ENCODE results near the gene NIPSNAP3A. TPM values are rescaled to one million over a fixed set of nuclear protein-coding genes. Genes with fewer than 3 reads are reported as not detected.

The NIPSNAP3A gene
- polyA plus RNA-seq, 2 of the 4 experiments (the other 2 are of a cell fraction) = 20.1 to 34.5 TPM

DNA sequence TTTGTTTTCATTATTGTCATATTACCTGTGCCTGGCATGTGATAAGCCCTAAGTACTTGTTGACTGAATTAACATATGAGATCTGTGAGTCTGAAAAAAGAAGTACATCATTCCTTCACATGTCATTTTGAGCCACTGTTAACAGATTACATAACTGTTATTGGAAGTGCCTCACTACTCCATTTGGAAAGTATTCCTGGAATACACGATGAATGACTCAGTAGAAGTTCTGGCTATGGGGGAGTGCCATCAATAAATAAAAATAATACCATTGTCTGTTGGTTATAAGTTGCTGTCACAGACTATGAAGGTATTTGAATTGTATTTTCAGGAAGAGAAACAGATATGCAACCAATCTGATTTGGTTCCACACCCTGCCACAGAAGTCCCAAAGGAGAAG, 29.3 kb downstream of the NIPSNAP3A start:
- ChIA-PET CTCF (no interaction called here), POLR2A (no interaction called here)
- FAIRE-seq (no peak), ATAC-seq (no peak), DNase-seq (ENCODE audit: low read depth in 1 of 2, low spot score in 1 of 2) (no peak)
- Histone ChIP-seq H3K4me3 (no peak overlapping the region), H3K4me2 (no peak overlapping the region), H3K27ac (no peak overlapping the region), H3K4me1 (0 out of 3 replicates have a peak, but pooled peaks cover 3% of the 10 kb centered on the region), H3K9me3 (no peaks in the 10 kb centered on the region)
- 36% methylated on average over 1 of the region's 1 CpG for WGBS (ENCODE audit: missing lambda C conversion rate)
- TF ChIP-seq CTCF (IDR thresholded peaks at IDR 0.05) (no peak), ZNF302 (CRISPR knock-in tag; IDR thresholded peaks at IDR 0.05) (no peak), BHLHE40 (IDR thresholded peaks at IDR 0.05; ENCODE audit: low read depth, low read length) (no peak), GATA3 (IDR thresholded peaks at IDR 0.05; ENCODE audit: borderline replicate concordance) (no peak), CEBPB (IDR thresholded peaks at IDR 0.05) (no peak), PHF8 (IDR thresholded peaks at IDR 0.05; ENCODE audit: borderline replicate concordance, low read depth) (no peak), ZSCAN20 (CRISPR knock-in tag; IDR thresholded peaks at IDR 0.05) (no peak), HEYL (CRISPR knock-in tag; IDR thresholded peaks at IDR 0.05) (no peak), TFCP2L1 (CRISPR knock-in tag; IDR thresholded peaks at IDR 0.05) (no peak), RNF2 (IDR thresholded peaks at IDR 0.05; ENCODE audit: borderline replicate concordance, low read depth) (no peak), FOSB (CRISPR knock-in tag; IDR thresholded peaks at IDR 0.05) (no peak), EHMT2 (IDR thresholded peaks at IDR 0.05; ENCODE audit: low read depth) (no peak), KDM1A (IDR thresholded peaks at IDR 0.05; ENCODE audit: low read depth) (no peak), JUNB (IDR thresholded peaks at IDR 0.05) (no peak)
- TF ChIP-seq, protein P1, sequence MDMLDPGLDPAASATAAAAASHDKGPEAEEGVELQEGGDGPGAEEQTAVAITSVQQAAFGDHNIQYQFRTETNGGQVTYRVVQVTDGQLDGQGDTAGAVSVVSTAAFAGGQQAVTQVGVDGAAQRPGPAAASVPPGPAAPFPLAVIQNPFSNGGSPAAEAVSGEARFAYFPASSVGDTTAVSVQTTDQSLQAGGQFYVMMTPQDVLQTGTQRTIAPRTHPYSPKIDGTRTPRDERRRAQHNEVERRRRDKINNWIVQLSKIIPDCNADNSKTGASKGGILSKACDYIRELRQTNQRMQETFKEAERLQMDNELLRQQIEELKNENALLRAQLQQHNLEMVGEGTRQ (IDR thresholded peaks at IDR 0.05) = no peak
- TF ChIP-seq, protein P2, sequence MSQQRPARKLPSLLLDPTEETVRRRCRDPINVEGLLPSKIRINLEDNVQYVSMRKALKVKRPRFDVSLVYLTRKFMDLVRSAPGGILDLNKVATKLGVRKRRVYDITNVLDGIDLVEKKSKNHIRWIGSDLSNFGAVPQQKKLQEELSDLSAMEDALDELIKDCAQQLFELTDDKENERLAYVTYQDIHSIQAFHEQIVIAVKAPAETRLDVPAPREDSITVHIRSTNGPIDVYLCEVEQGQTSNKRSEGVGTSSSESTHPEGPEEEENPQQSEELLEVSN (IDR thresholded peaks at IDR 0.05; ENCODE audit: borderline replicate concordance, low read depth) = no peak
- TF ChIP-seq, protein P3, sequence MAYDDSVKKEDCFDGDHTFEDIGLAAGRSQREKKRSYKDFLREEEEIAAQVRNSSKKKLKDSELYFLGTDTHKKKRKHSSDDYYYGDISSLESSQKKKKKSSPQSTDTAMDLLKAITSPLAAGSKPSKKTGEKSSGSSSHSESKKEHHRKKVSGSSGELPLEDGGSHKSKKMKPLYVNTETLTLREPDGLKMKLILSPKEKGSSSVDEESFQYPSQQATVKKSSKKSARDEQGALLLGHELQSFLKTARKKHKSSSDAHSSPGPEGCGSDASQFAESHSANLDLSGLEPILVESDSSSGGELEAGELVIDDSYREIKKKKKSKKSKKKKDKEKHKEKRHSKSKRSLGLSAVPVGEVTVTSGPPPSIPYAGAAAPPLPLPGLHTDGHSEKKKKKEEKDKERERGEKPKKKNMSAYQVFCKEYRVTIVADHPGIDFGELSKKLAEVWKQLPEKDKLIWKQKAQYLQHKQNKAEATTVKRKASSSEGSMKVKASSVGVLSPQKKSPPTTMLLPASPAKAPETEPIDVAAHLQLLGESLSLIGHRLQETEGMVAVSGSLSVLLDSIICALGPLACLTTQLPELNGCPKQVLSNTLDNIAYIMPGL (CRISPR knock-in tag; IDR thresholded peaks at IDR 0.05; ENCODE audit: borderline replicate concordance) = no peak

GRCh38 chr9:104778802-104779201, 31.3 kb downstream of the NIPSNAP3A start:
- H3K4me3 ChIP-seq = no peak overlapping the region
- ChIA-PET POLR2A (no interaction called here), CTCF (interaction anchor here (0.6 to 4.6 kb wide), 4 partner anchors 29 to 637 kb away, joined by 3 to 32 read pairs (median 4); no protein-coding TSS in a partner anchor)
- ATAC-seq (no peak), FAIRE-seq (no peak), DNase-seq (ENCODE audit: low read depth in 1 of 2, low spot score in 1 of 2) (no peak)
- 68% methylated on average over 4 of the region's 4 CpGs for WGBS (ENCODE audit: missing lambda C conversion rate)
- no peaks in the 10 kb centered on the region for H3K9me3 ChIP-seq
- H3K27ac ChIP-seq = no peak overlapping the region
- H3K4me1 ChIP-seq = 0 out of 3 replicates have a peak, but pooled peaks cover 3% of the 10 kb centered on the region
- TF ChIP-seq JUN (IDR thresholded peaks at IDR 0.05) = no peak
- TF ChIP-seq HEYL (CRISPR knock-in tag; IDR thresholded peaks at IDR 0.05) = no peak
- no peak for TF ChIP-seq ATOH8 (CRISPR knock-in tag; IDR thresholded peaks at IDR 0.05; ENCODE audit: low read depth)
- no peak for TF ChIP-seq SREBF2 (IDR thresholded peaks at IDR 0.05)
- TF ChIP-seq FOXS1 (CRISPR knock-in tag; IDR thresholded peaks at IDR 0.05) = no peak
- no peak for TF ChIP-seq FOSL2 (IDR thresholded peaks at IDR 0.05)
- TF ChIP-seq FOSL2 (CRISPR knock-in tag; IDR thresholded peaks at IDR 0.05) = no peak
- no peak for TF ChIP-seq GATA3 (IDR thresholded peaks at IDR 0.05; ENCODE audit: borderline replicate concordance)
- TF ChIP-seq HOXA7 (CRISPR knock-in tag; IDR thresholded peaks at IDR 0.05) = no peak
- TF ChIP-seq, protein P3 (CRISPR knock-in tag; IDR thresholded peaks at IDR 0.05; ENCODE audit: borderline replicate concordance) = no peak
- no peak for TF ChIP-seq PBX3 (IDR thresholded peaks at IDR 0.05)
- no peak overlapping the region for H3K4me2 ChIP-seq

Measured in A549 (cell line).